Uterus (tissue), 4 donors: Measurements from ENCODE around the gene LRP1B. TPM values are rescaled to one million over a fixed set of nuclear protein-coding genes. Genes with fewer than 3 reads are reported as not detected.

ENCODE experiments used
- DNase-seq, 2 donors: peaks; one replicate each; pipeline ENCODE4 v3.0.0-alpha.2; 2019 to 2020
- H3K27ac ChIP-seq, 2 donors: fragments of 200-600 bp; sonication (generic); 1 replicate in 1 of 2; 2 replicates in 1 of 2; pipeline ENCODE4 v1.5.1; 2016 to 2018
- H3K27me3 ChIP-seq, 2 donors: fragments of 200-600 bp; sonication (generic); one replicate each; pipeline ENCODE4 v1.5.1; 2018 to 2019; ENCODE audit warnings: control low read depth in 1 of 2
- H3K36me3 ChIP-seq, 2 donors: fragments of 200-600 bp; sonication (generic); one replicate each; pipeline ENCODE4 v1.5.1; 2019; ENCODE audit warnings: control low read depth in 1 of 2
- H3K4me1 ChIP-seq, 2 donors: fragments of 200-600 bp; sonication (generic); one replicate each; pipeline ENCODE4 v1.5.1; 2018 to 2019; ENCODE audit warnings: control low read depth in 1 of 2
- H3K4me3 ChIP-seq, 2 donors: fragments of 200-600 bp; sonication (generic); 1 replicate in 1 of 2; 2 replicates in 1 of 2; pipeline ENCODE4 v1.5.1; 2018 to 2019; ENCODE audit warnings: mild to moderate bottlenecking in 1 of 2
- H3K9me3 ChIP-seq, 2 donors: fragments of 200-600 bp; sonication (generic); one replicate each; pipeline ENCODE4 v1.5.1; 2019; ENCODE audit warnings: control low read depth in 1 of 2
- CTCF ChIP-seq, 4 experiments: fragments of 200-600 bp in 2 of 4; fragments of 450-650 bp in 2 of 4; sonication (generic) in 2 of 4; IDR thresholded peaks; one replicate each; pipeline ENCODE4 v1.5.1; 2016 to 2019; ENCODE audit warnings: antibody characterized with exemption in 4 of 4, mild to moderate bottlenecking in 2 of 4, moderate library complexity in 1 of 4
- POLR2A ChIP-seq, 2 donors: fragments of 450-650 bp; IDR thresholded peaks; one replicate each; pipeline ENCODE4 v1.6.1; 2016; ENCODE audit warnings: antibody characterized with exemption in 2 of 2, mild to moderate bottlenecking in 1 of 2, moderate library complexity in 1 of 2
- intact Hi-C: fragments of 100-400 bp; cut with DNase I; formaldehyde crosslinking; loops from one replicate; pipeline ENCODE4 v1.15.1; 2023; ENCODE audit warnings: low total_unique reads
- total RNA-seq, 4 donors: library from RNA; depleted of rRNA in 3 of 4; stranded (reverse); fragments of >200 nt in 3 of 4; gene quantifications; one replicate each; pipeline versions ENCODE4 v1.1.0 to v1.2.4, GENCODE V29; 2014 to 2023
- donor health status: DM: yes; HTN: yes; CAD: no.

Gene LRP1B
- total RNA-seq, 4 donors from 2014 or later: 0.29 to 7.3 (median 0.79) TPM; not detected in 1

GRCh38 chr2:141992695-141993094 lies 138.1 kb downstream of the LRP1B start:
- Histone ChIP-seq H3K9me3 (no peaks in the 10 kb centered on the region), H3K27ac (no peak overlapping the region), H3K4me1 (no peaks in the 10 kb centered on the region), H3K36me3 (no peaks in the 10 kb centered on the region), H3K27me3 (peaks cover 0 to under 1% of the 10 kb centered on the region in 2 donors), H3K4me3 (no peak overlapping the region)
- TF ChIP-seq POLR2A (IDR thresholded peaks at IDR 0.05): no peak
- no peak for TF ChIP-seq CTCF (IDR thresholded peaks at IDR 0.05)
- DNase-seq: no peak
- intact Hi-C loops: no loop called here

- Histone ChIP-seq H3K27me3 (peaks cover 0 to 3% of the 10 kb centered on the region in 2 donors), H3K9me3 (no peaks in the 10 kb centered on the region), H3K4me1 (no peaks in the 10 kb centered on the region), H3K27ac (no peak overlapping the region), H3K4me3 (no peak overlapping the region), H3K36me3 (no peaks in the 10 kb centered on the region)
- intact Hi-C loops: no loop called here
- no peak for DNase-seq
- no peak for TF ChIP-seq CTCF (IDR thresholded peaks at IDR 0.05)
- TF ChIP-seq POLR2A (IDR thresholded peaks at IDR 0.05): no peak
These were observed 162.4 kb downstream of the LRP1B start for GRCh38 chr2:141968433-141968832.

GRCh38 chr2:141967980-141968379 lies 162.8 kb downstream of the LRP1B start:
- no peak for DNase-seq
- Histone ChIP-seq H3K4me3 (no peak overlapping the region), H3K9me3 (no peaks in the 10 kb centered on the region), H3K27me3 (peaks cover 0 to 3% of the 10 kb centered on the region in 2 donors), H3K27ac (no peak overlapping the region), H3K4me1 (no peaks in the 10 kb centered on the region), H3K36me3 (no peaks in the 10 kb centered on the region)
- intact Hi-C loops: no loop called here
- TF ChIP-seq CTCF (IDR thresholded peaks at IDR 0.05): no peak
- TF ChIP-seq POLR2A (IDR thresholded peaks at IDR 0.05): no peak

GRCh38 chr2:141967503-141967902 lies 163.3 kb downstream of the LRP1B start:
- intact Hi-C loops: no loop called here
- Histone ChIP-seq H3K36me3 (no peaks in the 10 kb centered on the region), H3K27ac (no peak overlapping the region), H3K4me1 (no peaks in the 10 kb centered on the region), H3K4me3 (no peak overlapping the region), H3K27me3 (peaks cover 0 to 3% of the 10 kb centered on the region in 2 donors), H3K9me3 (no peaks in the 10 kb centered on the region)
- TF ChIP-seq POLR2A (IDR thresholded peaks at IDR 0.05) (no peak), CTCF (IDR thresholded peaks at IDR 0.05) (no peak)
- DNase-seq: no peak

GRCh38 chr2:141959941-141960340 lies 170.9 kb downstream of the LRP1B start:
- Histone ChIP-seq H3K27ac (no peak overlapping the region), H3K4me3 (no peak overlapping the region), H3K36me3 (no peaks in the 10 kb centered on the region), H3K27me3 (no peaks in the 10 kb centered on the region), H3K9me3 (no peaks in the 10 kb centered on the region), H3K4me1 (no peaks in the 10 kb centered on the region)
- DNase-seq: no peak
- intact Hi-C loops: no loop called here
- TF ChIP-seq POLR2A (IDR thresholded peaks at IDR 0.05): no peak
- no peak for TF ChIP-seq CTCF (IDR thresholded peaks at IDR 0.05)
